HG02884 (cell line): ENCODE data around the gene ZG16.
"Not testable (repeated sequence)": the region's sequence is repeated elsewhere in the genome, so short reads cannot be mapped to it uniquely, and the experiment has no call there.

Experiments
- ATAC-seq: cut with Tn5 transposase; IDR thresholded peaks from one replicate; pipeline ENCODE4 v1.9.1; 2021; ENCODE audit warnings: mild to moderate bottlenecking, moderate library complexity; ENCODE audit not compliant: unreplicated experiment

The ZG16 gene

GRCh38 chr16:29783094-29783953, 5.3 kb downstream of the ZG16 start:
- ATAC-seq: not testable (repeated sequence)

- no peak for ATAC-seq
These were observed 6.1 kb downstream of the ZG16 start for GRCh38 chr16:29784157-29784556.

- no peak for ATAC-seq
These were observed 6.9 kb downstream of the ZG16 start for GRCh38 chr16:29784901-29785500.

GRCh38 chr16:29787155-29787554, 9.1 kb downstream of the ZG16 start:
- not testable (repeated sequence) for ATAC-seq

- ATAC-seq: no peak
These were observed 11.7 kb downstream of the ZG16 start for GRCh38 chr16:29789775-29790182.

- ATAC-seq: peak; percentile 91
These were observed 12.3 kb downstream of the ZG16 start, which contains the start of gene KIF22 for GRCh38 chr16:29790183-29790948. KIF22 (plus strand) TSS chr16:29790751; CDS start chr16:29790760, 9 bp downstream.

- peak; percentile 30 for ATAC-seq
These were observed 13.1 kb downstream of the ZG16 start for GRCh38 chr16:29790949-29791844.

GRCh38 chr16:29791845-29792807, 14.1 kb downstream of the ZG16 start:
- ATAC-seq: no peak

GRCh38 chr16:29793153-29793552, 15.1 kb downstream of the ZG16 start:
- not testable (repeated sequence) for ATAC-seq

- ATAC-seq: no peak
These were observed 16.2 kb downstream of the ZG16 start for GRCh38 chr16:29794231-29794710.

- no peak for ATAC-seq
These were observed 24.4 kb downstream of the ZG16 start for GRCh38 chr16:29802416-29802935.

- ATAC-seq: no peak
These were observed 26.0 kb downstream of the ZG16 start for GRCh38 chr16:29804020-29804419.

GRCh38 chr16:29804455-29805231, 26.6 kb downstream of the ZG16 start:
- no peak for ATAC-seq

GRCh38 chr16:29805232-29806098, 27.4 kb downstream of the ZG16 start:
- peak; percentile 40 for ATAC-seq

- no peak for ATAC-seq
These were observed 28.1 kb downstream of the ZG16 start, which contains the start of gene MAZ for GRCh38 chr16:29806099-29806579. MAZ (plus strand) TSS chr16:29806529; CDS start chr16:29806702, 173 bp downstream.

GRCh38 chr16:29806641-29807425, 28.8 kb downstream of the ZG16 start:
- no peak for ATAC-seq
